SK-N-SH treated with all-trans-retinoic acid at 6 μM for 48 hours (cell line): ENCODE measurements around the gene COMMD3.

Experiments used
- ATAC-seq: fragments of 200-7000 bp; cut with Tn5 transposase; 3 replicates; pipeline ENCODE4 v1.9.1; 2020; ENCODE audit warnings: mild to moderate bottlenecking, moderate library complexity
- ARNTL ChIP-seq: fragments of 450-650 bp; formaldehyde crosslinking; IDR thresholded peaks from 2 replicates; pipeline ENCODE4 v1.5.0; 2020; ENCODE audit warnings: low read depth, mild to moderate bottlenecking, moderate library complexity, borderline replicate concordance
- BACH2 ChIP-seq: fragments of 250-450 bp; sonication (Bioruptor Pico); IDR thresholded peaks from 2 replicates; pipeline ENCODE4 v1.9.0; 2021; ENCODE audit warnings: mild to moderate bottlenecking, borderline replicate concordance
- CREB5 ChIP-seq: fragments of 250-450 bp; sonication (Bioruptor Pico); IDR thresholded peaks from 2 replicates; pipeline ENCODE4 v1.5.1; 2020; ENCODE audit warnings: low read depth, mild to moderate bottlenecking, moderate library complexity
- CSDC2 ChIP-seq: fragments of 250-450 bp; sonication (Bioruptor Pico); IDR thresholded peaks from 2 replicates; pipeline ENCODE4 v1.5.0; 2020; ENCODE audit warnings: mild to moderate bottlenecking, moderate library complexity
- ESRRG ChIP-seq: fragments of 250-450 bp; sonication (Bioruptor Pico); IDR thresholded peaks from 2 replicates; pipeline ENCODE4 v1.6.1; 2021; ENCODE audit warnings: mild to moderate bottlenecking
- GLIS3 ChIP-seq: fragments of 250-450 bp; sonication (Bioruptor Pico); IDR thresholded peaks from 2 replicates; pipeline ENCODE4 v1.5.0; 2020; ENCODE audit warnings: mild to moderate bottlenecking, moderate library complexity
- ISL1 ChIP-seq: fragments of 250-450 bp; sonication (Bioruptor Pico); IDR thresholded peaks from 2 replicates; pipeline ENCODE4 v2.1.2; 2022; ENCODE audit warnings: mild to moderate bottlenecking, moderate library complexity
- OSR1 ChIP-seq: fragments of 250-450 bp; sonication (Bioruptor Pico); IDR thresholded peaks from 2 replicates; pipeline ENCODE4 v1.8.0; 2022; ENCODE audit warnings: moderate library complexity, mild to moderate bottlenecking, inconsistent platforms
- POU6F1 ChIP-seq: fragments of 250-450 bp; sonication (Bioruptor Pico); IDR thresholded peaks from 2 replicates; pipeline ENCODE4 v1.8.0; 2021; ENCODE audit warnings: low read depth, mild to moderate bottlenecking, moderate library complexity, borderline replicate concordance
- PPARA ChIP-seq: fragments of 250-450 bp; sonication (Bioruptor Pico); IDR thresholded peaks from 2 replicates; pipeline ENCODE4 v1.5.0; 2020; ENCODE audit warnings: mild to moderate bottlenecking, borderline replicate concordance
- RARB ChIP-seq: fragments of 250-450 bp; sonication (Bioruptor Pico); IDR thresholded peaks from 2 replicates; pipeline ENCODE4 v1.8.0; 2021; ENCODE audit warnings: mild to moderate bottlenecking, moderate library complexity
- SNAI2 ChIP-seq: fragments of 250-450 bp; sonication (Bioruptor Pico); IDR thresholded peaks from 2 replicates; pipeline ENCODE4 v1.5.0; 2020; ENCODE audit warnings: mild to moderate bottlenecking, moderate library complexity
- TCF4 ChIP-seq: fragments of 250-450 bp; sonication (Bioruptor Pico); IDR thresholded peaks from 2 replicates; pipeline ENCODE4 v1.8.0; 2021; ENCODE audit warnings: mild to moderate bottlenecking, moderate library complexity, borderline replicate concordance
- TOX ChIP-seq: fragments of 250-450 bp; sonication (Bioruptor Pico); IDR thresholded peaks from 2 replicates; pipeline ENCODE4 v1.8.0; 2021; ENCODE audit warnings: mild to moderate bottlenecking, moderate library complexity, borderline replicate concordance
- ZC3H10 ChIP-seq: fragments of 250-450 bp; sonication (Bioruptor Pico); IDR thresholded peaks from 2 replicates; pipeline ENCODE4 v1.5.1; 2021; ENCODE audit warnings: mild to moderate bottlenecking, moderate library complexity
- ZFP3 ChIP-seq: fragments of 250-450 bp; sonication (Bioruptor Pico); IDR thresholded peaks from 2 replicates; pipeline ENCODE4 v1.5.0; 2020; ENCODE audit warnings: mild to moderate bottlenecking, moderate library complexity
- ZFP30 ChIP-seq: fragments of 450-650 bp; formaldehyde crosslinking; IDR thresholded peaks from 2 replicates; pipeline ENCODE4 v1.5.0; 2022; ENCODE audit warnings: mild to moderate bottlenecking, moderate library complexity
- ZNF565 ChIP-seq: fragments of 450-650 bp; formaldehyde crosslinking; conservative IDR thresholded peaks from 2 replicates; pipeline ENCODE4 v1.5.0; 2020; ENCODE audit warnings: low read depth, mild to moderate bottlenecking, moderate library complexity
- ZNF8 ChIP-seq: fragments of 450-650 bp; formaldehyde crosslinking; IDR thresholded peaks from 2 replicates; pipeline ENCODE4 v1.5.0; 2020; ENCODE audit warnings: mild to moderate bottlenecking, moderate library complexity
- TF ChIP-seq, protein P1 (sequence below): fragments of 250-450 bp; sonication (Bioruptor Pico); IDR thresholded peaks from 2 replicates; pipeline ENCODE4 v1.5.0; 2020; ENCODE audit warnings: mild to moderate bottlenecking, moderate library complexity
- TF ChIP-seq, protein P2 (sequence below): fragments of 250-450 bp; sonication (Bioruptor Pico); IDR thresholded peaks from 2 replicates; pipeline ENCODE4 v1.8.0; 2020; ENCODE audit warnings: mild to moderate bottlenecking, moderate library complexity, borderline replicate concordance
- TF ChIP-seq, protein P3 (sequence below): fragments of 250-450 bp; sonication (Bioruptor Pico); IDR thresholded peaks from 2 replicates; pipeline ENCODE4 v1.5.1; 2021; ENCODE audit warnings: mild to moderate bottlenecking, moderate library complexity

COMMD3 gene

DNA sequence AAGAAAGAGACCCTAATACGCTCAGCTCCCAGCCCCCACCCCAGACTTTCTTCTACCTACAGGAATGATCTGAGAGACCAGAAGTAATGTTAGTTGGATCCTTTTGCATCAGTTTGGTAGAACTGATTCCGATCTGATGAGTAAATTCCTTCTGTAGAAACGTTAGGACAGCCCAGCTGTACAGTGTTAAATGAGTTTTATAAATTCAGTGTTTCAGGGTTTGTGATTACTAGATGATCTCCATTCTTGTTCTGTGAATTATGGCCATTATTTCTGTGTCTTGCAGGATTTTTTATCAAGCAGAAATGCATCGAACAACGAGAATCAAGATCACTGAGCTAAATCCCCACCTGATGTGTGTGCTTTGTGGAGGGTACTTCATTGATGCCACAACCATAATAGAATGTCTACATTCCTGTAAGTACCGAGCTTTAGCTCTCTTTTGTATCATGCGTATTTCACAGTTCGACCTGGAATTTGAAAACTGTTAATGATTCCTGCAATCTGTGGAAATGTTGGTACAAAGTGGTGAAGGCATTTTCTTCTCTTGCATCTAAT lies 10.0 kb downstream of the COMMD3 start:
- no peak for TF ChIP-seq ZFP3 (CRISPR knock-in tag)
- no peak for TF ChIP-seq ISL1 (CRISPR knock-in tag)
- TF ChIP-seq SNAI2 = no peak
- no peak for TF ChIP-seq ZC3H10 (CRISPR knock-in tag)
- no peak for TF ChIP-seq RARB (CRISPR knock-in tag)
- no peak for TF ChIP-seq GLIS3 (CRISPR knock-in tag)
- TF ChIP-seq ESRRG (CRISPR knock-in tag) = no peak
- no peak for TF ChIP-seq ZNF565 (CRISPR knock-in tag)
- no peak for TF ChIP-seq ZFP30 (CRISPR knock-in tag)
- TF ChIP-seq, all 23 proteins: peak for 0

DNA sequence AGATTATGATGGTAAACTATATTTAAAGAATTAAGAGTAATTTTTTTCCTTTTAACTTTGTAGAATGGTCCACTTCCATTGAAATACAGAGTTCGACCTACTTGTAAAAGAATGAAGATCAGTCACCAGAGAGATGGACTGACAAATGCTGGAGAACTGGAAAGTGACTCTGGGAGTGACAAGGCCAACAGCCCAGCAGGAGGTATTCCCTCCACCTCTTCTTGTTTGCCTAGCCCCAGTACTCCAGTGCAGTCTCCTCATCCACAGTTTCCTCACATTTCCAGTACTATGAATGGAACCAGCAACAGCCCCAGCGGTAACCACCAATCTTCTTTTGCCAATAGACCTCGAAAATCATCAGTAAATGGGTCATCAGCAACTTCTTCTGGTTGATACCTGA lies 13.0 kb downstream of the COMMD3 start:
- TF ChIP-seq, protein P1, sequence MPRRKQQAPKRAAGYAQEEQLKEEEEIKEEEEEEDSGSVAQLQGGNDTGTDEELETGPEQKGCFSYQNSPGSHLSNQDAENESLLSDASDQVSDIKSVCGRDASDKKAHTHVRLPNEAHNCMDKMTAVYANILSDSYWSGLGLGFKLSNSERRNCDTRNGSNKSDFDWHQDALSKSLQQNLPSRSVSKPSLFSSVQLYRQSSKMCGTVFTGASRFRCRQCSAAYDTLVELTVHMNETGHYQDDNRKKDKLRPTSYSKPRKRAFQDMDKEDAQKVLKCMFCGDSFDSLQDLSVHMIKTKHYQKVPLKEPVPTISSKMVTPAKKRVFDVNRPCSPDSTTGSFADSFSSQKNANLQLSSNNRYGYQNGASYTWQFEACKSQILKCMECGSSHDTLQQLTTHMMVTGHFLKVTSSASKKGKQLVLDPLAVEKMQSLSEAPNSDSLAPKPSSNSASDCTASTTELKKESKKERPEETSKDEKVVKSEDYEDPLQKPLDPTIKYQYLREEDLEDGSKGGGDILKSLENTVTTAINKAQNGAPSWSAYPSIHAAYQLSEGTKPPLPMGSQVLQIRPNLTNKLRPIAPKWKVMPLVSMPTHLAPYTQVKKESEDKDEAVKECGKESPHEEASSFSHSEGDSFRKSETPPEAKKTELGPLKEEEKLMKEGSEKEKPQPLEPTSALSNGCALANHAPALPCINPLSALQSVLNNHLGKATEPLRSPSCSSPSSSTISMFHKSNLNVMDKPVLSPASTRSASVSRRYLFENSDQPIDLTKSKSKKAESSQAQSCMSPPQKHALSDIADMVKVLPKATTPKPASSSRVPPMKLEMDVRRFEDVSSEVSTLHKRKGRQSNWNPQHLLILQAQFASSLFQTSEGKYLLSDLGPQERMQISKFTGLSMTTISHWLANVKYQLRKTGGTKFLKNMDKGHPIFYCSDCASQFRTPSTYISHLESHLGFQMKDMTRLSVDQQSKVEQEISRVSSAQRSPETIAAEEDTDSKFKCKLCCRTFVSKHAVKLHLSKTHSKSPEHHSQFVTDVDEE (CRISPR knock-in tag) = no peak
- TF ChIP-seq RARB (CRISPR knock-in tag) (no peak), OSR1 (no peak), ZNF565 (CRISPR knock-in tag) (no peak), POU6F1 (CRISPR knock-in tag) (no peak), GLIS3 (CRISPR knock-in tag) (no peak), CSDC2 (CRISPR knock-in tag) (no peak), TCF4 (CRISPR knock-in tag) (no peak), CREB5 (CRISPR knock-in tag) (no peak), PPARA (no peak), BACH2 (CRISPR knock-in tag) (no peak), ZFP30 (CRISPR knock-in tag) (no peak), ZC3H10 (CRISPR knock-in tag) (no peak), ZFP3 (CRISPR knock-in tag) (no peak), TOX (CRISPR knock-in tag) (no peak), ESRRG (CRISPR knock-in tag) (no peak)
- TF ChIP-seq, protein P2, sequence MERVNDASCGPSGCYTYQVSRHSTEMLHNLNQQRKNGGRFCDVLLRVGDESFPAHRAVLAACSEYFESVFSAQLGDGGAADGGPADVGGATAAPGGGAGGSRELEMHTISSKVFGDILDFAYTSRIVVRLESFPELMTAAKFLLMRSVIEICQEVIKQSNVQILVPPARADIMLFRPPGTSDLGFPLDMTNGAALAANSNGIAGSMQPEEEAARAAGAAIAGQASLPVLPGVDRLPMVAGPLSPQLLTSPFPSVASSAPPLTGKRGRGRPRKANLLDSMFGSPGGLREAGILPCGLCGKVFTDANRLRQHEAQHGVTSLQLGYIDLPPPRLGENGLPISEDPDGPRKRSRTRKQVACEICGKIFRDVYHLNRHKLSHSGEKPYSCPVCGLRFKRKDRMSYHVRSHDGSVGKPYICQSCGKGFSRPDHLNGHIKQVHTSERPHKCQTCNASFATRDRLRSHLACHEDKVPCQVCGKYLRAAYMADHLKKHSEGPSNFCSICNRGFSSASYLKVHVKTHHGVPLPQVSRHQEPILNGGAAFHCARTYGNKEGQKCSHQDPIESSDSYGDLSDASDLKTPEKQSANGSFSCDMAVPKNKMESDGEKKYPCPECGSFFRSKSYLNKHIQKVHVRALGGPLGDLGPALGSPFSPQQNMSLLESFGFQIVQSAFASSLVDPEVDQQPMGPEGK (CRISPR knock-in tag) = no peak
- TF ChIP-seq, protein P3, sequence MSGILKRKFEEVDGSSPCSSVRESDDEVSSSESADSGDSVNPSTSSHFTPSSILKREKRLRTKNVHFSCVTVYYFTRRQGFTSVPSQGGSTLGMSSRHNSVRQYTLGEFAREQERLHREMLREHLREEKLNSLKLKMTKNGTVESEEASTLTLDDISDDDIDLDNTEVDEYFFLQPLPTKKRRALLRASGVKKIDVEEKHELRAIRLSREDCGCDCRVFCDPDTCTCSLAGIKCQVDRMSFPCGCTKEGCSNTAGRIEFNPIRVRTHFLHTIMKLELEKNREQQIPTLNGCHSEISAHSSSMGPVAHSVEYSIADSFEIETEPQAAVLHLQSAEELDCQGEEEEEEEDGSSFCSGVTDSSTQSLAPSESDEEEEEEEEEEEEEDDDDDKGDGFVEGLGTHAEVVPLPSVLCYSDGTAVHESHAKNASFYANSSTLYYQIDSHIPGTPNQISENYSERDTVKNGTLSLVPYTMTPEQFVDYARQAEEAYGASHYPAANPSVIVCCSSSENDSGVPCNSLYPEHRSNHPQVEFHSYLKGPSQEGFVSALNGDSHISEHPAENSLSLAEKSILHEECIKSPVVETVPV (CRISPR knock-in tag) = no peak
- no peak for ATAC-seq

More for the DNA sequence above, 10.0 kb downstream of the COMMD3 start:
- ATAC-seq = peak; percentile 19

DNA sequence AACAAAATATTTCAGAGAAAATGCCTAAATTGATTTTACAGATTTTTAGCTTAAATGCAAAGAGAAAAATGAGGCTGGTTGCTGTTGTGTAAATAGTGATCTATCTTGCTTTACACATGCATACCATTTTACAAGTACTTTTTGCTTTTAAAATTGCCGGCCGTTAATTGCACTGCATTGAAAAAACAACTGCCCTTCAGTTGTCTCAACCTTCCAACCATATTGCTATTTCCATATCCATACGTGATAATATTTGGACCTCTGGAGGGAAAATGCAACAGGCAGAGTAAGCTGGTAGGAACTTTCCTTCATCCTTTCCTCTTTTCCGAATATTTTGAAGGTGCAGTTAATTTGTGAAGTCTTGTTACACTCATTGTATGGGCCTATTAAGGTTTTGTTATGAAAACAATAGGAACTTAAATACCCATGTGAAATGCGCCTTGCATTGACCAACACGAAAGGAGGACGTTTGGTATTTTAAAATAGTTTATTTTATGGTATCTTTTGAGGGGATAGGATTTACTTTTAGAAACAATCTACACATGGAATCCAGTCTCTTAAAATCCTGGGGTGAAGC lies 16.0 kb downstream of the COMMD3 start:
- ATAC-seq = no peak
- no peak for TF ChIP-seq ZC3H10 (CRISPR knock-in tag)
- TF ChIP-seq ISL1 (CRISPR knock-in tag) = no peak
- TF ChIP-seq SNAI2 = no peak
- TF ChIP-seq ZFP3 (CRISPR knock-in tag) = no peak
- no peak for TF ChIP-seq TCF4 (CRISPR knock-in tag)
- TF ChIP-seq ZNF565 (CRISPR knock-in tag) = no peak
- no peak for TF ChIP-seq ARNTL (CRISPR knock-in tag)
- TF ChIP-seq, protein P2 (CRISPR knock-in tag) = no peak
- no peak for TF ChIP-seq CREB5 (CRISPR knock-in tag)
- TF ChIP-seq RARB (CRISPR knock-in tag) = no peak
- TF ChIP-seq PPARA = no peak
- TF ChIP-seq BACH2 (CRISPR knock-in tag) = no peak
- no peak for TF ChIP-seq ZNF8 (CRISPR knock-in tag)
